GOT3 (cell line): ENCODE results near the gene MYT1.
A peak's percentile ranks its signal among the peaks of the same experiment; 100 is the strongest.
"Not testable (repeated sequence)": the region's sequence is repeated elsewhere in the genome, so short reads cannot be mapped to it uniquely, and the experiment has no call there.

ENCODE experiments used
- DNase-seq: peaks from one replicate; lab custom pipeline; 2025; ENCODE audit warnings: mixed read lengths; lab: John Stamatoyannopoulos, UW

MYT1 gene

GRCh38 chr20:64269604-64270411, 105.6 kb downstream of the MYT1 start:
- DNase-seq = no peak

GRCh38 chr20:64271636-64272035, 107.4 kb downstream of the MYT1 start:
- no peak for DNase-seq

GRCh38 chr20:64273109-64273508, 108.9 kb downstream of the MYT1 start:
- DNase-seq = no peak

GRCh38 chr20:64276817-64277216, 112.6 kb downstream of the MYT1 start:
- no peak for DNase-seq

GRCh38 chr20:64277571-64278316, 113.5 kb downstream of the MYT1 start:
- DNase-seq = no peak

GRCh38 chr20:64278317-64278681, 114.0 kb downstream of the MYT1 start:
- no peak for DNase-seq

GRCh38 chr20:64279826-64280459, 115.7 kb downstream of the MYT1 start:
- no peak for DNase-seq

- DNase-seq = no peak
Observed at GRCh38 chr20:64280460-64280843, 116.2 kb downstream of the MYT1 start.

GRCh38 chr20:64283646-64284045, 119.4 kb downstream of the MYT1 start:
- no peak for DNase-seq

GRCh38 chr20:64285579-64286446, 121.6 kb downstream of the MYT1 start:
- DNase-seq = peak; percentile 65

- DNase-seq = not testable (repeated sequence)
Observed at GRCh38 chr20:64286447-64287263, 122.4 kb downstream of the MYT1 start.

GRCh38 chr20:64287264-64287590, 123.0 kb downstream of the MYT1 start:
- not testable (repeated sequence) for DNase-seq
